Stimulated activated CD4-positive, alpha-beta T cell treated with anti-CD3 and anti-CD28 coated beads, Interleukin-4, amount 100 ng/mL, for 4 hours (primary cell): Measurements from ENCODE around the gene CAPNS1.

ENCODE experiments used
- DNase-seq, 2 experiments: peaks; one replicate each; pipeline ENCODE4 v3.0.0-alpha.2; 2020

CAPNS1 gene

GRCh38 chr19:36139473-36140303 lies at the start of gene CAPNS1:
TSS of gene CAPNS1 (plus strand) at chr19:36140066. CDS start at chr19:36141012, 946 bp downstream.
- peak; percentile 88 to 90 for DNase-seq

DNA sequence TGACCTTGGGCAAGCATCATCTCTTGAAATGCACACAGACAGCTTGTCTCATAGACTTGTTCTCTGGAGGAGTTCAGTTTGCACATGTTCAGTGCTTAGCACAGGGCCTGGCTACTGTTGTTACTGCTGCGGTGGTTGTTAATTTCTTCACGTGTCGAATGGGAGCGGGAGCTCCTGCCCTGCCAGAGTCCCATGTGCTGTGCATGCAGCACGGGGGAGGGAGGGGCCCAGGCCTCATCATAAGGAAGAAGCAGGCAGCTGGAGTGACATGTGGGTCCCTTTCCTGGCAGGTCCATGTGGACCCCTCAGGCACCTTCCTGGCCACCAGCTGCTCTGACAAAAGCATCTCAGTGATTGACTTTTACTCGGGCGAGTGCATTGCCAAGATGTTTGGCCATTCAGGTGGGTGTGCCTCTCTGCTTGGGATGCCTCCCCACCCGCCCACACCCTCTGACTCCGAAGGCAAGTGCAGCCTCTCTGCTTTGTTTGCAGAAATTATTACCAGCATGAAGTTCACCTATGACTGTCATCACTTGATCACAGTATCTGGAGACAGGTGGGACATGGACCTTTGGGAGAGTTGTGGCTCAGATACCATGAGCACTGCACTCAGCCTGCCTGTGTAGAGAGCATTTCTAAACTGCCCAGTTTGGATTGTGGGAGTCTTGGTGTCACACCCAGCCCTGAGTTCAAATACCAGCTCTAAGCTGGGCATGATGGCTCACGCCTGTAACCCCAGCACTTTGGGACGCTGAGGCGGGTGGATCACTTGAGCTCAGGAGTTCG lies 48.8 kb upstream of the CAPNS1 start:
- DNase-seq: no peak

DNA sequence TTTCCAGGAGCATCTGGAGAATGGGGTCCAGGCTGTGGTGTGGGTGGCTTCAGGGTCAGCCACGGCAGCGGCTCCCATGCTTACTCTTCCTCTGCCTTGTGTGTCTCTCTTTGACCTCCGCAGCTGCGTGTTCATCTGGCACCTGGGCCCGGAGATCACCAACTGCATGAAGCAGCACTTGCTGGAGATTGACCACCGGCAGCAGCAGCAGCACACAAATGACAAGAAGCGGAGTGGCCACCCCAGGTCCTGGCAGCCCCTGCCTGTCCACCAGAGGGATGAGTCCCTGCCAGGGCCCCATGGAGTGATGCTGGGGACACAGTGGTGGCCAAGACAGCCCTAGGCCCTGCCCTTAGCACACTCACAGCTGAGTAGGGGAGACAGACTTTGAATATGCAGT lies 47.3 kb upstream of the CAPNS1 start:
- DNase-seq: no peak

DNA sequence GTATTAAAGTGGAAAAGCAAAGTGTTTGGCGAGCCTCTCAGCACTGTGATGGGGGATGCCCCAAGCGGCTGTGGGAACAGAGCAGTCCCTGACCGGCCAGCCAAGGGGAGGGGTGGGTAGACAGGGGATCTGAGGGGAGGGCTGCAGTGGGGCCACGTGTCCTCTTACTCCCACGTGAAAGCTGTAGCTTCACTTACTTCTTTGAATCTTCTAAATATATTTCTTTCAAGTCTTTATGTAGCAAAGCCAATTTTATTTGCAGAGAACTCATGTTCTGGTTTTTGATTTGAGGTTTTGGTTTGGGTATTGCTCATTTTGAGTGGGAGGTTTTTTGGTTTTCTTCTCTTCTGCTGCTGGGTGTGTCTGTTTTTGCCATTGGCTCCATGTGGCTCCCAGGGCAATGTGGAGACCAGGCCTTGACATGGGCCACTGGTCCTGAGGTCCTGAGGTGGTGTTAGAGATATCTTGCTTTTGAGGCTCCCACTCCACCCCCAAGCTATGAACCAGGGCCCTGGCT lies 46.7 kb upstream of the CAPNS1 start:
- no peak for DNase-seq

GRCh38 chr19:36093687-36094086 lies 46.2 kb upstream of the CAPNS1 start:
- no peak for DNase-seq

DNA sequence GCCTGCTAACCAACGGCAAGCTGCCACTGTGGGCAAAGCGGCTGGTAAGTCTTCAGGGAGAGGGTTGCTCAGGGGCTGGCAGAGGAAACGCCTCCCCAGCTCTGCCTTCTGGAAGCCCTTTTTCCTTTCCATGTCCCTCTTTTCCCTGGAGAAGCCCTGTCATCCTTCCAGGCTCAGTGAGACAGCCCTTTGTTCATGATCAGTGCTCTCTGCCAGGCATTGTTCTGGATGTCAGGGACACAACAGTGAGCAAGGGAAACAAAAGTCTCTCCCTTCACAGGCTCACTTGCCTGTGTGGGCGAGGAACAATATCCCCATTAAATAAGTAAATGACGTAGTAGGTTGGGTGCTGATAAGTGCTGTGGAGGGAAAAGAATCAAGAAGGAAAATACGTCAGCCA lies 42.8 kb upstream of the CAPNS1 start:
- no peak for DNase-seq

DNA sequence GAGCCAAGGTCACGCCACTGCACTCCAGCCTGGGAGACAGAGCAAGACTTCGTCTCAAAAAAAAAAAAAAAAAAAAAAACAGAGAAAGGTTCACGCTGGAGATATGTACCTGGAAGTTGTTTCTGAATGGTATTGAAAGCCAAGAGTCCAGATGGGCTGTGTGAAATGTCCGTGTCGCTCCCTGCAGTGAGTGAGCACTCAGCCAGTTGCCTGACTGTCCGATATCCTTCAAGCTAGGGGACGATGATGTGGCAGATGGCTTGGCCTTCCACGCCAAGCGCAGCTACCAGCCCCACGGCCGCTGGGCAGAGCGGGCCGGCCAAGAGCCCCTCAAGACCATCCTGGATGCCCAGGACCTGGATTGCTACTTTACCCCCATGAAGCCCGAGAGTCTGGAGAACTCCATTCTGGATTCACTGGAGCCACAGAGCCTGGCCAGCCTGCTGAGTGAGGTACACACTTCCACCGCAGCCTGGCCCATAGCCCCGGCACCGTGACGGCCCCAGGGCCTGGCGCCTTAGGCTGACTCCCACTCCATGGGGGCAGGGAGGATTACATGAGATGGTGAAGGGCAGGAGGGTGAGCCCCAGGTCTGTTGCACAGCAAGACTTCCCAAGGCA lies 40.6 kb upstream of the CAPNS1 start:
- DNase-seq: no peak

GRCh38 chr19:36100476-36100875 lies 39.4 kb upstream of the CAPNS1 start:
- DNase-seq: no peak

- DNase-seq: no peak
These were observed 38.1 kb upstream of the CAPNS1 start for GRCh38 chr19:36101550-36102327.

DNA sequence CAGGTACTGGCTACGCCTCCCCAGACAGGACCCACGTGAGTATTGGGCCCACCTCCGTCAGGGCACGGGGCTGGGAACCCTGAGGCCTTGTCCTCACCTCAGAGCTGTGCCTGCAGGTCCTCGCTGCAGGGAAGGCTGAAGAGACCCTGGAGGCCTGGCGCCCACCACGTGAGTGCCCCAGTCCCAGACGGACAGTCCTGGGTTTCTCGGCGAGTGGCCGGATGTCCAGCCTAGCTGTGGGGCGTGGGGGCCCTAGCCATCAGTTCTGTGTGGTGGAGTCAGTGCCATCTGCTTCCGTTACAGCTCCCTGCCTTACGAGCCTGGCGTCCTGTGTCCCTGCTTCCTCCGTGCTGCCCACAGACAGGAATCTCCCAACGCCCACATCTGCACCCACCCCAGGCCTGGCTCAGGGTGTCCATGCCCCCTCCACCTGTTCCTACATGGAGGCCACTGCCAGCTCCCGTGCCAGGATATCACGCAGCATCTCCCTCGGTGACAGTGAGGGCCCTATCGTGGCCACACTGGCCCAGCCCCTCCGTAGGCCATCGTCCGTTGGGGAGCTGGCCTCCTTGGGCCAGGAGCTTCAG lies 36.7 kb upstream of the CAPNS1 start:
- no peak for DNase-seq

DNA sequence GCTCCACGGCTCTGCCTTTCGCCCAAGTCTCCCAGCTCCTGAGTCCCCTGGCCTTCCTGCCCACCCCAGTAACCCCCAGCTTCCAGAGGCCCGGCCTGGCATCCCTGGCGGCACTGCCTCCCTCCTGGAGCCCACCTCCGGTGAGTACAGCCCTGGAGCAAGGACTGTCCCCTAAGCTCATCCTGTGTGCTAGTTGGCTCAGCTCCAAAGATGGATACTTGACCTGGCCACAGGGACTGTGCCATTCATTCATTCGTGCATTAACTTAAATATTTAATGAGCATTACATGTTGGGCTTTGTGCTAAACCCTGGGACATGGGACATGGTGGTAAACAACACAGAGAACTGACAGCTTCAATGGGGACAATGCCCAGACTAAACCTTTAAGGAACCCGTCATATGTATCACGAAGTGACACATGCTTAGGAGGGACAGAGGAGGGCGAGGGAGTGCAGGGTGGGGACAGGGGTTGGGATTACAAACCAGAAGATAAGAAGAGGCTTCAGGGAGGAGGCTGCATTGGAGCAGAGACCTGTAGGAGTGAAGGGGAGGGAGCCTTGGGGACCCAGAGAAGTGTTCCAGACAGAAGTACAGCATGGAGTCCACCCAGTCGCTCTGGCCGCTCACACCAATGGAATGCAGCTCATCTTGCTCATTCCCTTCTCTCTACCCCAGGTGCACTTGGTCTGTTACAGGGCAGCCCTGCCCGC lies 35.9 kb upstream of the CAPNS1 start:
- no peak for DNase-seq

- no peak for DNase-seq
These were observed 33.4 kb upstream of the CAPNS1 start for GRCh38 chr19:36106441-36106840.

DNA sequence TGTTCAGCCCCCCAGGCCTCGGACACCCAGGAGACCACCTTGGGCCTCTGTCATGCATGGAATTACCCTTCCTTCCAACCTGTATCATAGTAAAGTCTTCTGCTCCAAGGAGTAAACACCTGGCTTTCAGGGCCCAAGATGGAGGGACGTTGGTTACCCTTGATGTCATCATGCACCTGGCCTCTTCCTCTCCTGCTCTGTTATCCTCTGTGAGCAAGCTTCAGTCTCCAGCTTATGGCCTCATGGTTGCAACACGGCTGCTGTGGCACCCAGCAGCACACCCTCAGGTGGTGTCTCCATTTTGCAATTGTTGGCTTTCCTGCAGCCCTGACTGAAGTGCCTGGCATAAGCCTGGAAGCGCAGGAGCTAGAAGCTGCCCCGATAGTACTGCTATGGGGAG lies 32.9 kb upstream of the CAPNS1 start:
- DNase-seq: no peak

GRCh38 chr19:36108684-36109083 lies 31.2 kb upstream of the CAPNS1 start:
- no peak for DNase-seq

- no peak for DNase-seq
These were observed 29.2 kb upstream of the CAPNS1 start, which contains the start of gene OVOL3 for GRCh38 chr19:36110487-36111199. TSS of gene OVOL3 (plus strand) at chr19:36111143. CDS start at chr19:36111203, 60 bp downstream.

DNA sequence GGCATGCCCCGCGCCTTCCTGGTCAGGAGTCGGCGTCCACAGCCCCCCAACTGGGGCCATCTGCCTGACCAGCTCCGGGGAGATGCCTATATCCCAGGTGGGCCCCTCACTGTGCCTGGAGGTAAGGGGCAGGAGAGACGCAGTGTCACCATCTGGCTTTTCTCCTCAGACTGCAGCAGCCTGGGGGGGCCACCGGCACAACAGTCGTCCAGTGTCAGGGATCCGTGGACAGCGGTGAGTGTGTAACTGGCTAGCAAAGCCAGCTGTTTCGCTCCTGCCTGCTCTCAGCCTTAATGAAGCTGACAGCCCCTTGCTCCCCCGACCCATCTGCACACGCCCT lies 28.7 kb upstream of the CAPNS1 start:
- DNase-seq: no peak

- no peak for DNase-seq
These were observed 27.2 kb upstream of the CAPNS1 start for GRCh38 chr19:36112678-36113077.

DNA sequence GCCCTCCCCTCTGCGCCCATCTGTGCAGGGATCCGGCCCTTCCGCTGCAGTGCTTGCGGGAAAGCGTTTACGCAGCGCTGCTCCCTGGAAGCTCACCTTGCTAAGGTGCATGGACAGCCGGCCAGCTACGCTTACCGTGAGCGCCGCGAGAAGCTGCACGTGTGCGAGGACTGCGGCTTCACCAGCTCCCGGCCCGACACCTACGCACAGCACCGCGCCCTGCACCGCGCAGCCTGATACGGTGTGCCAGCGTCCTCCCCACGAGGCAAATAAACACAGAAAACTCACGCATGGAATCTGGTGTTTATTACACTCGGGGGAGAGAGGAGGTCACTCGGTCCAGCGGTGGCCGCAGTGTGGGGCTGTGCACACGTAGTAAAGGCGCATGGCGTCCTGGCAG lies 26.4 kb upstream of the CAPNS1 start:
- no peak for DNase-seq

- DNase-seq: peak; percentile 4 to 16
These were observed 25.8 kb upstream of the CAPNS1 start for GRCh38 chr19:36113894-36114720.
